Measurements from ENCODE around the gene CCNI2. TPM values are rescaled to one million over a fixed set of nuclear protein-coding genes. Genes with fewer than 3 reads are reported as not detected.

Gene CCNI2
- total RNA-seq, 4 donors from 2014 or later = not detected

DNA sequence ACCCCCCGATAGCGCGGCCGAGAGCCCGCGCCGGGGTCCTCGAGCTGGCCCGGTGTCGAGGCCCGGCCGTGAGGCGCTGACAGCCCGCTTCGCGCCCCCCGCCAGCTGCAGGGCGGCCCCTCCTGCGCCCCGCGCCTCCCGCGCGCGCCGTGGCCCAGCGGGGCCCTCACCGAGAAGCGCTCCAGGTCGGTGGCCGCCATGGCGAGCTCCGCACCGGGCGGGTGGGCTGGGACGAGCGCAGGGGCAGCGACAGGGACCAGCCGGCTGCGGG, 29.6 kb downstream of the CCNI2 start:
- no peak for TF ChIP-seq POLR2A (IDR thresholded peaks at IDR 0.05)
- TF ChIP-seq, protein P1, sequence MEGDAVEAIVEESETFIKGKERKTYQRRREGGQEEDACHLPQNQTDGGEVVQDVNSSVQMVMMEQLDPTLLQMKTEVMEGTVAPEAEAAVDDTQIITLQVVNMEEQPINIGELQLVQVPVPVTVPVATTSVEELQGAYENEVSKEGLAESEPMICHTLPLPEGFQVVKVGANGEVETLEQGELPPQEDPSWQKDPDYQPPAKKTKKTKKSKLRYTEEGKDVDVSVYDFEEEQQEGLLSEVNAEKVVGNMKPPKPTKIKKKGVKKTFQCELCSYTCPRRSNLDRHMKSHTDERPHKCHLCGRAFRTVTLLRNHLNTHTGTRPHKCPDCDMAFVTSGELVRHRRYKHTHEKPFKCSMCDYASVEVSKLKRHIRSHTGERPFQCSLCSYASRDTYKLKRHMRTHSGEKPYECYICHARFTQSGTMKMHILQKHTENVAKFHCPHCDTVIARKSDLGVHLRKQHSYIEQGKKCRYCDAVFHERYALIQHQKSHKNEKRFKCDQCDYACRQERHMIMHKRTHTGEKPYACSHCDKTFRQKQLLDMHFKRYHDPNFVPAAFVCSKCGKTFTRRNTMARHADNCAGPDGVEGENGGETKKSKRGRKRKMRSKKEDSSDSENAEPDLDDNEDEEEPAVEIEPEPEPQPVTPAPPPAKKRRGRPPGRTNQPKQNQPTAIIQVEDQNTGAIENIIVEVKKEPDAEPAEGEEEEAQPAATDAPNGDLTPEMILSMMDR (IDR thresholded peaks at IDR 0.05) = no peak
- Histone ChIP-seq H3K4me1 (peaks cover 0 to 11% of the 10 kb centered on the region in 2 donors), H3K4me3 (peak overlapping the region; percentile 57 to 72), H3K27me3 (no peaks in the 10 kb centered on the region), H3K36me3 (no peaks in the 10 kb centered on the region), H3K27ac (peak overlapping the region; percentile 81 to 84), H3K9me3 (no peaks in the 10 kb centered on the region)
- DNase-seq = no peak
- intact Hi-C loops (cut with DNase I; ENCODE audit: low total_unique reads) = no loop called here

DNA sequence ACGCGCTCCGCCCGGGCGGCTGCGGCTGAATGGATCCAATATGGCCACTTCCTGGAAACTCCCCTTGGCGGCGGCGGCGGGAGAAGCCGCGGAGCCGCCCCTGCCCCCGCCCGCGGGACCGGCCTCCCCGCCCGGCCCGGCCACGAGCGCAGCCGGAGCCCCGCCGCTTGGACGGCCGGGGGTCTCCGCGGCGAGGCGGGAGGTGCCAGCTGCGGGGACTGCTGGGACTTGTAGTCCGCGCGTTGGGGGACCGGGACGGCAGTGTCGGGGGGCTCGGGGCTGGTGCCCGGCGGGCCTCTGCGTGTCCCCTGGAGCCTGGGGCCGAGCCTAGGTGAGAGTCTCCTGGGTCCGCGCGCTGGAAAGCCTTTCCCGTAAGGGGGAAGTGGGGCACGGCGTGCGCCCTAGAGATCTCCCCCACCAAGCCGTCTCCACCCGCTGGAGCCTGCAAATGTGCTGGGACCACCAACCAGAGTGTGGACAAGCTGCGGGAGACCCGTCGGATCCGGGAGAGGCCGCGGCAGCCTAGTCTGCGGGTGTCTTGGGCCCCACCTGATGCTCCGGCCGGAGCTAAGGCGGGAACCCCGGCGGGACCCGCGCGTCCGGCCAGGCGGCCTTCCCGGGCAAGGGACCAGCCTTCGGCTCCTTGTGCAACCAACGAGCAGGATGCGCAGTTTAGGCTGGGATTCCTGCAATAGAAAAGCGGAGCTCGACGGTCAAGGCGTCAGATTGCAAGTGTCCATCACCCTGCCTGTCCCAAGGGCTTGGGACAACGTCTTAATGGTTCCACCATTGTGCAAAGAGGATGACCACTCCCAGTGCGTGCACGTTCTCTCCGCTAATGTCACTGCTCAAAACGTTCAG, 30.2 kb downstream of the CCNI2 start, which contains the start of gene SEPTIN8:
TSS of gene SEPTIN8 (minus strand) at position 31 of the 861 bp plus-strand sequence. CDS start 102 bp downstream, outside the sequence.
- H3K4me1 ChIP-seq = peaks cover 0 to 11% of the 10 kb centered on the region in 2 donors
- peak; percentile 53 to 70 for DNase-seq
- H3K27ac ChIP-seq = peak within 1 kb of the TSS; percentile 81 to 84

DNA sequence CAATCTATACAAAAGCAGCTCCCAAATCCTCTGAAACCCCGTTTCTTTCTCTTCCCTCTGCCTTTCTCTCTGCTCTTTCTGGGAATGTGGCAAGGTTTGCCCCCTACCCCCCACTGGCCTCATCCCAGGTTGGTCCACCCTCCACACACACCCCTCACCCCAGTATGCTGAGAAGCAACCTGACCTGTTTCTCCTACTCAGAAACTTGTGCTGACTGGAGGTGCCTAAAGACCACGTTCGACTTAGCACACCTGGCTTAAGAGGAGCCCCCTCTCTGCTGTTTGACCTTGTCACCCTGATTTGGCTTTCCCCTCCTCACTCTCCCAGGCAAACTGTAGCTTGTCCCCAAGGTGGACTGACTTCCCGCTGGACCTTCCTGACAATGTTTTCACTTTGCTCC, 30.9 kb downstream of the CCNI2 start:
- Histone ChIP-seq H3K9me3 (no peaks in the 10 kb centered on the region), H3K36me3 (no peaks in the 10 kb centered on the region), H3K27me3 (no peaks in the 10 kb centered on the region), H3K4me3 (peak overlapping the region; percentile 57 to 72), H3K4me1 (peaks cover 0 to 11% of the 10 kb centered on the region in 2 donors), H3K27ac (peak overlapping the region in 1 of 2 donors; percentile 84)
- no peak for TF ChIP-seq POLR2A (IDR thresholded peaks at IDR 0.05)
- TF ChIP-seq, protein P1 (IDR thresholded peaks at IDR 0.05) = no peak
- DNase-seq = no peak
- intact Hi-C loops (cut with DNase I; ENCODE audit: low total_unique reads) = no loop called here

More for the DNA sequence above, 30.2 kb downstream of the CCNI2 start, which contains the start of gene SEPTIN8:
- Histone ChIP-seq H3K9me3 (no peaks in the 10 kb centered on the region), H3K4me3 (peak within 1 kb of the TSS; percentile 57 to 72), H3K36me3 (no peaks in the 10 kb centered on the region), H3K27me3 (no peaks in the 10 kb centered on the region)
- TF ChIP-seq POLR2A (IDR thresholded peaks at IDR 0.05) = no peak
- TF ChIP-seq, protein P1 (IDR thresholded peaks at IDR 0.05) = peak in 1 of 4 experiments; percentile 7
- intact Hi-C loops (cut with DNase I; ENCODE audit: low total_unique reads) = no loop called here

DNA sequence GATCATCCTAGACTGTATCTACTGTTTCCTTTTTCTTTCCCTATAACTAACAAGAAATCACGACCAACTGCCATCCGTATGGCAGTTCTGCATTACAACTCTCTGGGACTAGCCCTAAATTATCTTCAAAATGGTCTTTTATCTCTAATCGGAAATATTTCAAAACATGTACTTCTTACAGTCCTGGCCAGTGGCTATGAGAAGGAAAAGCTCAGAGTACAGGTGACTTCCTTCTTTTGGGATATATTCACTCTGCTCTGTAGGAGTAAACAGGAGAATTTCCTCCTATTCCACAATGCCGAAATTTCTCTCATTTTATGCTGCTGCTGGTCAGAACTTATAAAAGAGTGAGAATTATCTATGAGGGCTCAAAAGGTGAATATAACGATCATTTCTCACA, 31.6 kb downstream of the CCNI2 start:
- intact Hi-C loops (cut with DNase I; ENCODE audit: low total_unique reads) = no loop called here
- no peak for DNase-seq
- H3K4me1 ChIP-seq = peaks cover 0 to 11% of the 10 kb centered on the region in 2 donors
- H3K27ac ChIP-seq = no peak overlapping the region
- H3K4me3 ChIP-seq = no peak overlapping the region
- H3K9me3 ChIP-seq = no peaks in the 10 kb centered on the region
- H3K36me3 ChIP-seq = no peaks in the 10 kb centered on the region
- TF ChIP-seq, protein P1 (IDR thresholded peaks at IDR 0.05) = no peak
- TF ChIP-seq POLR2A (IDR thresholded peaks at IDR 0.05) = no peak
- no peaks in the 10 kb centered on the region for H3K27me3 ChIP-seq

DNA sequence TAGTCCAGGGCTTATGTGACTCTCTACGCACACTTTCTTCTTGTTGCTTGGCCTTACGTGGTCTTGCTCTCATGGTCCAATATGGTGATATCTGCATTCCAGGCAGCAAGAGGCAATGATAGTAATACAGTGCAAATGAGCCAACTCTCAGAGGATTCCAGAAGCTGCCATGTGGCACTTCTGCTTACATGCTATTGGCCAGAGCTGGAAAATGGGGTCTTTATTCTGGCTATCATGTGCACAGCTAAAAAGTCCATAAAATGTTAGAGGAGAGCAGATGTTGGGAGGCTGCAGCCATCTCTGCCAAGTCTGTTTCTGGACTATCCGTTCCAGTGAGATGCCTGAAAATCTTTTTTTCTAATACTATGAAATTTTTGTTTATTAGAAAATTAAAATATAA, 32.7 kb downstream of the CCNI2 start:
- intact Hi-C loops (cut with DNase I; ENCODE audit: low total_unique reads) = no loop called here
- H3K4me1 ChIP-seq = peaks cover 0 to 11% of the 10 kb centered on the region in 2 donors
- no peaks in the 10 kb centered on the region for H3K27me3 ChIP-seq
- no peak overlapping the region for H3K27ac ChIP-seq
- no peaks in the 10 kb centered on the region for H3K36me3 ChIP-seq
- no peak for DNase-seq
- no peak for TF ChIP-seq POLR2A (IDR thresholded peaks at IDR 0.05)
- TF ChIP-seq, protein P1 (IDR thresholded peaks at IDR 0.05) = no peak
- H3K9me3 ChIP-seq = no peaks in the 10 kb centered on the region
- no peak overlapping the region for H3K4me3 ChIP-seq

All from uterus (tissue), 4 donors.